GM12878 (cell line): ENCODE data around the gene ZNF688.

Experiments
- CEBPB ChIP-seq, 2 experiments: fragments of 150-350 bp in 1 of 2; IDR thresholded peaks; 2 replicates each; pipeline ENCODE4 v1.6.1; 2012 to 2014; ENCODE audit warnings: low read depth in 2 of 2, low read length in 2 of 2, borderline replicate concordance in 1 of 2, inconsistent platforms in 1 of 2
- CREM ChIP-seq: IDR thresholded peaks from 2 replicates; pipeline ENCODE4 v1.6.1; 2014; ENCODE audit warnings: antibody characterized with exemption, low read depth
- EP300 ChIP-seq, 2 experiments: fragments of 150-350 bp in 1 of 2; IDR thresholded peaks; 2 replicates each; pipeline ENCODE4 v1.6.1; 2011 to 2012; ENCODE audit warnings: low read depth in 2 of 2, low read length in 2 of 2, borderline replicate concordance in 1 of 2, improper control_type of control experiment in 1 of 2, inconsistent platforms in 1 of 2; ENCODE audit not compliant: control insufficient read depth in 1 of 2
- TAF1 ChIP-seq: IDR thresholded peaks from 2 replicates; pipeline ENCODE4 v1.6.1; 2011; ENCODE audit warnings: mild to moderate bottlenecking, low read depth, low read length, borderline replicate concordance

- TF ChIP-seq EP300 (IDR thresholded peaks at IDR 0.05; ENCODE audit: borderline replicate concordance in 1 of 2, control insufficient read depth in 1 of 2, low read depth in 2 of 2, low read length in 2 of 2) (no peak), CEBPB (IDR thresholded peaks at IDR 0.05; ENCODE audit: borderline replicate concordance in 1 of 2, low read depth in 2 of 2, low read length in 2 of 2) (no peak), TAF1 (no peak), CREM (no peak)
These were observed 25.4 kb downstream of the ZNF688 start for GRCh38 chr16:30546115-30546514.
